Activated T-cell treated with anti-CD3 and anti-CD28 coated beads for 24 hours (primary cell): ENCODE results near the gene ODAD3.
"Not testable (repeated sequence)": the region's sequence is repeated elsewhere in the genome, so short reads cannot be mapped to it uniquely, and the experiment has no call there.

Experiments used
- DNase-seq: peaks from one replicate; pipeline ENCODE4 v3.0.0-alpha.2; 2020; ENCODE audit warnings: low read depth

Gene ODAD3

DNA sequence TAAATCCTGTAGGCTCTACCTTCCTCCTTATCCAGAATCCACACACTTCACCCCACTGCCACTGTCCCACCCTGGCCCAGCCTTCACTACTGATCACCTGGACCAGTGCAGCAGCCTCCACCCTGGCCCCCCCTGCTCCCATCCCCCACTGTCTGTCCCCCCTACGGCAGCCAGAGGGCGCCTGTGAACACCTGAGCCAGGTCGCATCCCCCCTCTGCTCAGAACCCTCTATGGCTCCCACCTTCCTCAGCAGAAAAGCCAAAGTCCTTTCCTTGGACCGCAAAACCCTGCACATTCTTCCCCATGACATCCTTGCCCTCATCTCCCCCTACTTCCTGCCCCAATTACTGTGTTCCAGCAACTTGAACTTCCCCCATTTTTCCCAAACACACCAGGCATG, 25.3 kb upstream of the ODAD3 start:
- no peak for DNase-seq

DNA sequence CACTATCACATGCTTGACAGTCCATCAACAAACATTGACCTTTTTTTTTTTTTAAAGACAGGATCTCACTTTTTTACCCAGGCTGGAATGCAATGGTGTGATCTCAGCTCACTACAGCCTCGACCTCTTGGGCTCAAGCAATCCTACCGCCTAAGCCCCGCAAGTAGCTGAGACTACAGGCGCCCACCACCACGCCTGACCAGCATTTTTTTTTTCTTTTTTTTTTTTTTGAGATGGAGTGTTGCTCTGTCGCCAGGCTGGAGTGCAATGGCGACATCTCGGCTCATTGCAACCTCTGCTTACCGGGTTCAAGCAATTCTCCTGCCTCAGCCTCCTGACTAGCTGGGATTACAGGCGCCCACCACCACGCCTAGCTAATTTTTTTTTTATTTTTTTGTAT, 24.0 kb upstream of the ODAD3 start:
- not testable (repeated sequence) for DNase-seq

DNA sequence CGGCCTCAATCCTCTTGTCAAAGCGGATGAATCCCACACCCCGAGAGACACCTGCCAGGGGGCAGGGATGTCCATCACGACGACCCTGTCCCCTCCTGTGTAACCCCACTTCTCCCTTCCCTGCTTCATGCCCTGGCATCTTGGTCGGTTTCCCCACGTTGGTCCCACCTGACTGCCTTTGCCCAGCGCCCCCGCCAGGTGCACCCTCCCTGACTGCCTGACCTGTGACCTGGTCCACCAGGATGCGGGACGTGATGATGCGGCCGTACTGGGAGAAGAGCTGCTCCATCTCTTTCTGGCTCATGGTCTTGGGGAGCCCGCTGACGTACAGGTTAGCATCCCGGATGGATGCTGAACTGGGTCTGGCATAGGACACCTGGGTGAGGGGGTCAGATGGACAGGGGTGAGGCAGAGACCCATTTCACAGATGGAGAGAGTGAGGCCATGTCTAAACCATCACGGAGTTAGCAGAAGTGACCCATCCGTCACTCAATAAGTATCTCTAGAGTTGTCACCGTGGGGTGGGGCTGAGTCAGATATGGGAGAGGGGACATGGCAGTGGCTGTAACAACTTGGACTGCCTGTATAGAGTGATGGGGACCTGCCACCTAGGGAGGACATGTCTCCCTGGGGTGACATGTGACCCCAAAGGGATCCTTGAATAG, 23.4 kb upstream of the ODAD3 start:
- no peak for DNase-seq

DNA sequence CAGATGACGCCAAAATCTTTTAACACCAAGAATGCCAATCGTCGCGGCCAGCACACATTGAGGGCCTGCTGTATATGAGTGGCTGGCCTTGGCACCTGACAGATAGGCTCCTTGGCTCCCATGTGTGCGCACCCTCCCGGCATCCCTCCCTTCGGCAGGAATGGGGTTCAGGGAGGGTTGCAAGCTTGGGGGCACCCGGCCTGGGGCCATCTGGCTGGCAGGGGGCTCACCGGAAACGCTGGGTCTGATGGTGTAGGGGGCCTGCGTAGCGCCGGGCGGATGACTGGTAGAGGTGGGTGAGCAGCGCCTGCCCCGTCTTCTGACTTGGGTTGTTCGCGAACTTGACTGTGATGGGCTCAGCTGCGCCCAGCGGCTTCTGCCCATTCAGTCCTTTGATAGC, 22.9 kb upstream of the ODAD3 start:
- DNase-seq = no peak

DNA sequence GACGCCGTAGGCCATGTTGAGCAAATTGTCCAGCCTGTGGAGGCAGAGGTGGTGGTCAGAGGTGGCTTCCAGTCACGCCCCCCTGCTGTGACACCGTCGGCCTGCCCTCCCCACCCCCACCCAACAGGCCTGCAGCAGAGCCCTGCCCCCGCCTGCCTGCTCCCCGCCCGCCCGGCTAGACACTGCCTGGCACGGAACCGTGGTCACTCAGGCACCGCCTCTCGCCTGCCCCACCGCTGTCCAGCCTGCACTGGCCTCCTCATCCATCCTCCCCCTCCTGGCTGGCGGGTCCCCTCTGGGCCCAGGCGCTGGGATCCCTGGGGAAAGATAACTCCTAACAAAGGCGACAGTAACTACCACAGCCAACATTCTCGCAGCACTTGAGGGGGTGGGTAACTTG, 22.2 kb upstream of the ODAD3 start:
- DNase-seq = no peak

DNA sequence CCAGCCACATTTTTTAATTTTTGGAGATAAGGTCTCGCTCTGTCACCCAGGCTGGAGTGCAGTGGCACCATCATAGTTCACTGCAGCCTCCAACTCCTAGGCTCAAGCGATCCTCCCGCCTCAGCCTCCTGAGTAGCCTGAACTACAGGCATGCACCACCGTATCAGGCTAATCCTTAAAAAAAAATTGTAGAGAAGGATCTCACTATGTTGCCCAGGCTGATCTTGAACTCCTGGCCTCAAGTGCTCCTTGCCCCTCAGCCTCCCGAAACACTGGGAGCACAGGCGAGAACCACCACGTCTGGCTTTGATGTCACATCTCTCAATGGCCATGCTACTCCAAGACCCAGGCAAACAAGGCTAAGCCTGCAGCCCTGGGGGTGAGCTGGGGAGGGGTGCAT, 21.7 kb upstream of the ODAD3 start:
- no peak for DNase-seq

DNA sequence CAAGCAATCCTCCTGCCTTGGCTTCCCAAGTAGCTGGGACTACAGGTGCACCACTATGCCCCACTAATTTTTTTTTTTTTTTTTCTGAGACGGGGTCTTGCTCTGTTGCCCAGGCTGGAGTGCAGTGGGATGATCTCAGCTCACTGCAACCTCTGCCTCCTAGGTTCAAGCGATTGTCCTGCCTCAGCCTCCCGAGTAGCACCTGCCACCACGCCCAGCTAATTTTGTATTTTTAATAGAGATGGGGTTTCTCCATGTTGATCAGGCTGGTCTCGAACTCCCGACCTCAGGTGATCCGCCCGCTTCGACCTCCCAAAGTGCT, 20.3 kb upstream of the ODAD3 start:
- not testable (repeated sequence) for DNase-seq

DNA sequence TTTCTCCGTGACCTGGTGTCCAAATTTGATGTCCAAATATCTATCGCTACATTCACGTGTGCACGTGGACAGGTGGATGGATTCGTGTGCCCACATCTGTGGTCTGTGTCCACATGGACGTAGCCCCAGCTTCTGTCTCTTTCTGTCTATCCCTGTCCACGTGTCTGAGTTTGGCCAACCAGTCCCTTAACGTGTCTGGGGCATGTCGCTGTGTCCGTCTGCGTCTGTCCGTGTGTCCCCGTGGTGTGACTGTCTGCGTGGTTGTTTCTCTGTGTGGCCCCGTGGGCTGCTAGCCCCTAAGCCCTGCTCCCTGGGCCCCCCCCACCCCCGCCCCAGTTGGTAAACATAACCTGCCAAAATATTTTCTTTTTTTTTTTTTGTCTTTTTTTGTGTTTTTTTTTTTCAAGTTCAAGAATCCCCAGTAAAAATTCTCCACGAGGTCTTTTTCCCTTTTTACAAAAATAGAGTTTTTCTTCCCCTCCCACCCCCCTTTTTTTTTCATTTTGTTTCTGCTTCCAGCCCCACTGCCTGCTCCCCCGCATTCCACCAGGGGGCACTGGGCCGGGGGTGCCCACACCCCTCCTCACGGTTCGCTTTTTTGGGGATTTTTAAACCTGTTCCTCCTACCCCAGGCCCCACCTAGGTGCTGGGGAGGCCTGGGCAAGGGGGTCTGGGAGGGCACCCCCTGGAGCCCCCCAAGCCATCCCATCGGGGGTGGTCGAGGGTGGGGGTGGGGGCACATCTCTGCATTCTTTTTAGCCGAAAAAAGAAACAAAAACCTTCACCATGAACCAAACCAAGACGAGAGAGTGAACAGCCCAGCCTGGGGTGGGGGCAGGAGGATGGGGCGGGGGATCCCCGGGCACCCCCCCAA, 18.8 kb upstream of the ODAD3 start:
- no peak for DNase-seq

DNA sequence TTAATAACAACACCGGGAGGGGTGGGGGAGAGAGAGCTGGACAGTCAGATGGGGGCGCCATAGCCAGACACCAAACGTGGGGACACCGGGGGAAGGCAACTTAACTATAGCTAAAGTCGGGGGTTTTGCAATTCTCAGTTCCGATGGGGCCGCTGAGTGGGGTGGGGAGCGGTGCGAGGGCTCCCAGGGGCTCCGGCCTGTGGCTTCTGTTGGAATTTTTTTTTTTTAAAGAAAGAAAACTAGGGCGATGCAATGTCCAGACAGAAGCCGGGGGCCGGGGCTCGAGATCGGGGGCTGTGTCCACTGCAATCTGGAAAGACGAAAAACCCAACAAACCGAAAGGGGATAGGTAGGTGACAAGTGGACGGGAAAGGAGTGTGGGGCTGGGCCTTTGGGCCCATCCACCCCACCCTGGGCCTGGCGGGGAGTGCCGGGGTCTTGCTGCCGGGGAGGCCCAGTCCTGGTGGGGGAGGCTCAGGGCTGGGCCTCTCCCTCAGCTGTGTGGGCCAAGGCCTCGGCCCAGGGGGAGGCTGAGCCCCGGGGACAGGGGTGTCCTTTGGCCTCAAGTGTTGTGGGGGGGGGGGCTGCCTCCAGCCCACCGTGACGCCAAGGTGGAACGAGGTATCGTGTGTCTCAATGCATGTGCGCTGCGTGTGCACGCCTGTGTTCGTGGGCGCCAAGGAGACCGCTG, 17.8 kb upstream of the ODAD3 start:
- DNase-seq = no peak

DNA sequence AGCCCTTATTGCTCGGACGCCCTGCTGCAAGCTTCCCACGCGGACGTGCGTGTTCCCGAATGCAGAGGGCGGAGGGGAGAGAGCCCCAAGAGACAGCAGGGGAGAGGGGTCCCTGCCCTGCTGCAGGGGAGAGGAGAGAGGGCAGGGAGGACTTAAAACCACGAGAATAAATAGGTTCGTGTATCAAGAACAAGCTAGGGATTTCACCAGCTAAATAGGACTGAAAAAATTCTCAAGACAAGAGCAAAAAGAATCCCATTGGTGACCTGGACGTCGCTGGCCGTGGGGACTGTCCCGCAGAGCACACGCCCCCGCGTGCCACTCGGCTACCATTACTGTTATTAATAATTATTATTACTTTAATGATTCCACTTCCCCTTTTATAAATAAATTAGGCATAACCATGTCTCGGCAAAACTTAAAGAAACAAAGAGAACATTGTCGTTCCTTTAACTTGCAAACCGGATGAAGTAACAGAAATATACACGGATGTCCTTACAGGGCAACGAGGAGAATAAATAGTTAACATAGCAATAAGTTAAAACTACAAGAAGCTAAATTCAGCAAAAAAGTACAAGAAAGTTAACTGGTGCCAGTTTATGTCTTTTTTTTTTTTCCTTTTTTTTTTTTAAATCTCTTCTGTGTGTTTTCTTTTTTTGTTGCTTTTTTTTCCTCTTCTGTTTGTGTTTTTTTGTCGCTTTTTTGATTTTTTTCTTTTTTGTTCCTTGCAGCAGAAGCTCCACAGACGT, 17.1 kb upstream of the ODAD3 start:
- no peak for DNase-seq

DNA sequence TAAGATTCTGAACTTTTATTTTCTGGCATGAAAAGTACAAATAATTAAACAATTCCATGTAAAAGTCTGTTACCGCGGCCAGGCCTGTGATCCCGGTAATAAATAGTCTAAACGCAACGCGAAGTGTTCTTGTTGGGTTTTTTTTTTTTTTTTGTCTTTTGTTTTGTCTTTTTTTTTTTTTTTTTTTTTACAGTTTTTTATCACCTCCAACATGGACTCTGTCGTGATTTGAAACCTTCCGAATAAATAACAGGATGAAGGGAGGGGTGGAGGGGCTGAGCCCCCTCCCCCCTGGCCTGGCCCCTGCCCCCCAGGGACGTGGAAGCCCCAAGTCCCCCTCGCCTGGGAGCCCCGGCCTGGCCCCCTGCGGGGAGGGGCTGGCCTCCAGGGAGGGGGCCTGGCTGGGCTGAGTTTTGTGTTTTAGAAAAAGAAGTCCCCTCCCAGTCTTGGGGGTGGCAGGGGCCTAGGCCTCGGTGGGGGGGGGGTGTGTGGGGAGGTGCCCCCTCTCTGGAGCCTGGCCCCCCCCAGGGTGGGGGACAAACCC, 16.5 kb upstream of the ODAD3 start:
- DNase-seq = no peak

DNA sequence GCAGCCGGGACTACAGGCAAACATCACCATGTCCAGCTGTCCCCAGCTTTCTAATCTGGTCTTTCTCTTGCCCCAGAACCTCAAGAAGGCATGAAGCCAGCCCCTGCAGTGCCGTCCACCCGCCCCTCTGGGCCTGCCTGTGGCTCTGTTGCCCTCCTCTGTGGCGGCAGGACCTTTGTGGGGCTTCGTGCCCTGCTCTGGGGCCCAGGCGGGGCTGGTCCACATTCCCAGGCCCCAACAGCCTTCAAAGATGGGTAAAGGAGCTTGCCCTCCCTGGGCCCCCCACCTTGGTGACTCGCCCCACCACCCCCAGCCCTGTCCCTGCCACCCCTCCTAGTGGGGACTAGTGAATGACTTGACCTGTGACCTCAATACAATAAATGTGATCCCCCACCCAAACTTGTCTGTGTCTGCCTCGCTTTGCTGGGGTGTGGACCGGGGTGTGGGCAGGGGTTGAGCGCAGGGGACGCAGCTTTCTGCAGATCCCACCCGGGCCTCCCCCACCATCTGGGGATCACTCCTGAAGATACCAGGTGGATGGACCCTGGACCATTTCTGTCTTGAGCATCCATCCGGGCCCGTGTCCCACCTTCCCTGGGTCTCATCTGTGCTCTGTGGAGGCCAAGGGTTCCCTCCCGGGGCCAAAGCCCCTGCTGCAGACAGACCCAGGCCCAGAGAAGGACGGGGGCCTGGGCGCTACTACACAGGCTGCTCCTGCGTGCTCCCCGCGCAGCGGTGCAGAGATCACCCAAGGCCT, 15.8 kb upstream of the ODAD3 start:
- DNase-seq = no peak

DNA sequence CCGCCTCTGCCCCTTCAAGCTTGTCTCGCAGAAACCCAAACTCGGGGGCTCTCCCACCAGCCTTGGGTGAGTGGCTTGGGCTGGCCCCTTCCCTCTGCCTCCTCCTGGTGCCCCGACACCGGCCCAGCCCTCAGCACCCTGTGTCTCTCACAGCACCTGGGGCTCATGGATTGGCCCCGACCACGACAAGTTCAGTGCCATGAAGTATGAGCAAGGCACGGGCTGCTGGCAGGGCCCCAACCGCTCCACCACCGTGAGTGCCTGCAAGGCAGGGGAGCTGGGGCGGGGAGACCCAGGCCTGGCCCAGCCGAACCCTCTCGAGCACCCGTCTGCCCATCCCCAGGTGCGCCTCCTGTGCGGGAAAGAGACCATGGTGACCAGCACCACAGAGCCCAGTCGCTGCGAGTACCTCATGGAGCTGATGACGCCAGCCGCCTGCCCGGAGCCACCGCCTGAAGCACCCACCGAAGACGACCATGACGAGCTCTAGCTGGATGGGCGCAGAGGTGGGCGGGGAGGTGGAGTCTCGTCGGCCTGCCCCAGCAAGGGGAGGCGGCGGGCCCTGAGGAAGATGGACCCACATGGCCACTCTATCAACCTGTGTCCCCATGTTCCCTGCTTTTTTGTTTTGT, 14.1 kb upstream of the ODAD3 start:
- DNase-seq = no peak

DNA sequence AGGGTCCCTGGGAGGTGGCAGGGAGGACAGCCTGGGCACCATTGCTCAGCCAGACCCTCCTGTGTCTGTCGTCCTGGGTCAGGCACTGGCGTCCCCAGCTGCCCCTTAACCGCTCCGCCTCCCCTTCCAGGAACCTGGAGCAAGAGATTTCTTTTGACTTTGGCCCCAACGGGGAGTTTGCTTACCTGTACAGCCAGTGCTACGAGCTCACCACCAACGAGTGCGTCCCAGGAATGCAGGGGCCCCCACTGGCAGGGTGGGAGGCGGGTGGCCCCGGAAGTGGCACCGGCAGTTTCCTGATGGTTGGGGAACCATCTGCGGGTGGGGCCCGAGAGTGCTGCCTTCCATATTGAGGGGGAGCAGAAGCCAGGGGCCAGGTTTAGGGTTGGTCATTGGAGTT, 13.5 kb upstream of the ODAD3 start:
- no peak for DNase-seq

DNA sequence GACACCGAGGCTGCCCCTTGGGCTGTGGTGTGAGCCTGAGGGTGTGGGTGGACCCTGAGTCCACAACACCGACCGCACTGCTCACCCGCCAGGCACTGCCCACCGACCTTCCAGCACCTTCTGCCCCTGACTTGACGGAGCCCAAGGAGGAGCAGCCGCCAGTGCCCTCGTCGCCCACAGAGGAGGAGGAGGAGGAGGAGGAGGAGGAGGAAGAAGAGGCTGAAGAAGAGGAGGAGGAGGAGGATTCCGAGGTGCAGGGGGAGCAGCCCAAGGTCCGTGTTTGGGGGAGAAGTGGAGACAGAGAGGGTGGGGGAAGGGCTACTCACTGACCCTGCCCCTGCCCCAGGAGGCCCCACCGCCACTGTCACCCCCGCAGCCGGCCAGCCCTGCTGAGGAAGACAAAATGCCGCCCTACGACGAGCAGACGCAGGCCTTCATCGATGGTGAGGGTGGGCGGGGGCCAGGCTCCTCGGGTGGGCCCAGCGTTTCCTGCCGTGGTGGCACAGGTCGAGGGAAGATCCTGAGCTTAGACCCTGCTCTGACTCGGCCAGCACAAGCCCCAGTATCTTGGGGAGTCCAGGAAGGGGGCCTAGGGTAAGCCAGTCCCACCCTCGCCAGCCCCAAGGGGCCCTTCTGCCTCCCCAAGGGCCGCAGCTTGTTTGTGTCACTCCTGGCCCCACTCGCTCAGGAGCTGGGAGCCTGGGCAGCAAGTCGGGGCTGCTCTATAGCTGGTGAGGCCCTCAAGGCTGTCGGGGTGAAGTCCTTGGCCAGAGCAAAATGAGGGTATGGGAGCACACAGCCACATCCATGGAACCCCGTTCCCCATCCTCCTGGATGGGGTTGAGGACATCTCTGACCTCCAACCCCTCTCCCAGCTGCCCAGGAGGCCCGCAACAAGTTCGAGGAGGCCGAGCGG, 12.7 kb upstream of the ODAD3 start:
- DNase-seq = no peak

DNA sequence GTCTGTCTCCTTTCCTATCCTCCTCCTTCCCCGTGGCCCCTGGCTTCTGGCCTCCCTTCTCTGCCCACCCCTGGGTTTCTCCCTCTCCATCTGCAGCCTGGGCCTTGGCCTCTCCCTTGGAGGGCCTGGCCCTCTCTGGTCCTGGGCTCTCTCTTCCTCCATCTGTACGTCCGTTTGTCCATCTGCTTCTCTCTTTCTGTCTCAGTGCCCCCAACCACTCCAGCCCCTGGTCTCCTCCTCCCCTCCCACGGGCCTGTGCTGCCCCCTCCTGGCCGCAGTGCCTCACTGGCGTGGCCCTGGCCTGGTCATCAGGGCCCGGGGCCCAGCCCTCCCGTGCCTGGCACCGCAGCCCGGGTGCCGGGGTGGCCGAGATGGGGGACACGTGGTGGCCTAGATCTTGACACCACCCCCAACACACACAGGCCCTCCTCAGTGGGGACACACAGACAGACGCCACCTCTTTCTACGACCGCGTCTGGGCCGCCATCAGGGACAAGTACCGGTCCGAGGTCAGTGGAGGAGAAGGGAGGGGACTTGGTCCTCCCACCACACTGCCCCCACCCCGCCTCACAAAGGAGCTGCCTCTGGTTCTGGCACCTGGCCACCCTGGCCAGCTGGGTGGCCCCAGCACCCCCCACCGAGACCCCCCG, 11.9 kb upstream of the ODAD3 start:
- no peak for DNase-seq

DNA sequence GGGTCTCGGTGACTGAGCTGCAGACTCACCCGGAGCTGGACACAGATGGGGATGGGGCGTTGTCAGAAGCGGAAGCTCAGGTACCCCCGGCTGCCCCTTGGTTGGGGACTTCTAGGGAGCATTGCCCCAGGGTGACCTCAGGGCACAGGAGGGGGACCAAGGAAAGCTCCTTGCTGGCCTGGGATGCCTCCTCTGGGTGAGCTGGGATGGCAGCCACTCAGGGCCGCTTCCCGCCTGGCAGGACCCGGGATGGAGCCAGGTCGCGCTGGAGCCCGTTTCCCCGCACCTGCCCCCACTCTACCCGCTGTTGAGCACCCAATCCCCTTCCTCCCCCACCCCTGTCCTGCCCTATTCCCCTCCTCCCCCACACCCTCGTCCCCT, 11.3 kb upstream of the ODAD3 start:
- no peak for DNase-seq

DNA sequence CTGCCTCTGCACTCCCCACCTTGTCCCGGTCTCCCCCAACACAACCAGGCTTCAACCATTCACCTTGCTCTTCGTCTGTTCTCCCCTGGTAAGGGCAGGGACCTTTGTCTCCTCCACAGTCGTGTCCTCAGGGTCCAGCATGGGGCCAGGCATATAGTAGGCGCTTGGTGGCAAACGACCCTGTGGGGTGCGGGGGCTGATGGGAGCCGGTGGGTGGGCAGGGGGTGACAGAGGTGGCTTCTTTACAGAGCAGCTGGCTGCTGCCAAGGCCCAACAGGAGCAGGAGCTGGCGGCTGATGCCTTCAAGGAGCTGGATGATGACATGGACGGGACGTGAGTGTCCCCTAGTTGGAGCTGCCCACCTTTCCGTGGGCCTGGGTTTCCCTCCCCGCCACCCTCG, 10.2 kb upstream of the ODAD3 start:
- DNase-seq = no peak

DNA sequence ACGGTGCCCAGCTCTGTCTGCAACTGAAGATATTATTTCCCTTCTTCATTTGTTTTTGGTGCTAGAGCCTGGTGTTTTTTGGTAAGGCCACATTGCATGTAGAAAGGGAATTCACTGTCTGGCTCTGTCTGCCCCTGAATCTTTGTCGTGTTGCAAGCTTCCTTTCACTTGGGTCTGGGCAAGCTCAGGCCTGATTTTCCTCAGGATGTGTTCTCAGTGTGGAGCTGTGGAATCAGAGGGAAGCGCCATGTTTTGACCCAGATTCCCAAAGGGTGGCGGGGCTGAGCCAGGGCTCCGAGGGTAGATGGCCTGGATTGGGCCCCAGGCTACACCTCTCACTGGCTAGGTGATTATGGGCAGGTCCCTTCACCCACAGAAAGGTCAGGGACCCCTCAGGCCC, 9.1 kb upstream of the ODAD3 start:
- no peak for DNase-seq

DNA sequence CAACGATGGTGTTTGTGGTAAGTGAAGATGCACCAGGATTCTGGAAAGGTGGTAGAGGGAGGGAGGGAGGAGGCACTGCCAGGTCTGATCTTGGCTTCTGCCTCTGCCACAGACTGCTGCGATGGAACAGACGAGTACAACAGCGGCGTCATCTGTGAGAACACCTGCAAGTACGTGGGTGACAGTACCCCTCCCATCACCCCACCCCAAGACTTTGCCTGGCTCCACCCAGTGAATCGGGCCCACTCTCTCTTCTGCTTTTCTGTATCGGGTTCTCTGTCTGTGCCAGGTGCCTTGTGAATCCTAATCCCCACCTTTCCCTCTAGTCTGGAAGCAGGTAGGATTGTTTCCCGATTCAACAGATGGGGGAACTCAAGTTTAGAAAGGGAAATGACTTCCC, 3.0 kb upstream of the ODAD3 start:
- DNase-seq = no peak
